Neuronal stem cell (in vitro differentiated cells): Measurements from ENCODE around the gene DLD. TPM values are rescaled to one million over a fixed set of nuclear protein-coding genes. Genes with fewer than 3 reads are reported as not detected.

Source experiments
- DNase-seq: peaks from one replicate; pipeline ENCODE4 v3.0.0-alpha.2; 2013; ENCODE audit warnings: low spot score
- H2AFZ ChIP-seq: one replicate; pipeline ENCODE4 v1.6.1; 2013; ENCODE audit warnings: mild to moderate bottlenecking, low read length, inconsistent platforms
- H2AK5ac ChIP-seq: 2 replicates; pipeline ENCODE4 v1.6.1; 2013; ENCODE audit warnings: low read depth, mild to moderate bottlenecking, inconsistent platforms, low read length, moderate library complexity, mixed read lengths
- H2BK120ac ChIP-seq: 2 replicates; pipeline ENCODE4 v1.6.1; 2013; ENCODE audit warnings: low read depth, mild to moderate bottlenecking, inconsistent platforms, low read length, moderate library complexity, mixed read lengths
- H2BK12ac ChIP-seq: one replicate; pipeline ENCODE4 v1.6.1; 2013; ENCODE audit warnings: low read length, inconsistent platforms
- H2BK15ac ChIP-seq: 2 replicates; pipeline ENCODE4 v1.6.1; 2013; ENCODE audit warnings: mild to moderate bottlenecking, low read length, inconsistent platforms, mixed read lengths
- H2BK5ac ChIP-seq: one replicate; pipeline ENCODE4 v1.6.1; 2013; ENCODE audit warnings: inconsistent platforms, mild to moderate bottlenecking, low read length, moderate library complexity
- H3K14ac ChIP-seq: one replicate; pipeline ENCODE4 v1.6.1; 2013; ENCODE audit warnings: low read length, inconsistent platforms
- H3K18ac ChIP-seq: 2 replicates; pipeline ENCODE4 v1.6.1; 2013; ENCODE audit warnings: low read length, inconsistent platforms
- H3K23ac ChIP-seq: 2 replicates; pipeline ENCODE4 v1.6.1; 2013; ENCODE audit warnings: low read depth, mild to moderate bottlenecking, mixed read lengths, low read length, inconsistent platforms; ENCODE audit not compliant: poor library complexity
- H3K27ac ChIP-seq: replicated peaks from 3 replicates; pipeline ENCODE4 v1.5.1; 2013; ENCODE audit warnings: low read length, inconsistent platforms
- H3K27me3 ChIP-seq, 3 experiments: 2 replicates each; pipeline ENCODE4 v1.6.1; 2013; ENCODE audit warnings: low read length in 3 of 3, mild to moderate bottlenecking in 2 of 3, inconsistent platforms in 1 of 3, low read depth in 1 of 3, mixed read lengths in 1 of 3, moderate library complexity in 1 of 3; ENCODE audit not compliant: control insufficient read depth in 3 of 3, insufficient read depth in 3 of 3
- H3K36me3 ChIP-seq, 2 donors: replicated peaks in 1 of 2; 2 replicates each; pipeline ENCODE4 v1.6.1; 2013; ENCODE audit warnings: low read length in 2 of 2; ENCODE audit not compliant: control insufficient read depth in 2 of 2, insufficient read depth in 2 of 2
- H3K4ac ChIP-seq: 2 replicates; pipeline ENCODE4 v1.6.1; 2013; ENCODE audit warnings: inconsistent platforms, mild to moderate bottlenecking, low read length, moderate library complexity
- H3K4me1 ChIP-seq, 2 donors: 1 replicate in 1 of 2; 2 replicates in 1 of 2; pipeline ENCODE4 v1.6.1; 2013; ENCODE audit warnings: low read length in 2 of 2, low read depth in 1 of 2; ENCODE audit not compliant: control insufficient read depth in 2 of 2, insufficient read depth in 1 of 2
- H3K4me2 ChIP-seq: one replicate; pipeline ENCODE4 v1.6.1; 2013; ENCODE audit warnings: mild to moderate bottlenecking, low read length, inconsistent platforms; ENCODE audit not compliant: insufficient read depth, poor library complexity, severe bottlenecking
- H3K4me3 ChIP-seq, 2 donors: 2 replicates each; pipeline ENCODE4 v1.5.1; 2013; ENCODE audit warnings: low read length in 2 of 2, mild to moderate bottlenecking in 2 of 2, inconsistent platforms in 1 of 2, moderate library complexity in 1 of 2
- H3K79me1 ChIP-seq: one replicate; pipeline ENCODE4 v1.6.1; 2013; ENCODE audit warnings: low read depth, mild to moderate bottlenecking, inconsistent platforms, low read length, moderate library complexity
- H3K9ac ChIP-seq: one replicate; pipeline ENCODE4 v1.6.1; 2013; ENCODE audit warnings: mild to moderate bottlenecking, low read depth, low read length, inconsistent platforms; ENCODE audit not compliant: poor library complexity
- H3K9me3 ChIP-seq, 2 donors: replicated peaks in 1 of 2; 2 replicates each; pipeline versions ENCODE3 to v1.6.1; 2013; ENCODE audit warnings: low read length in 2 of 2, mild to moderate bottlenecking in 2 of 2, inconsistent platforms in 1 of 2, low read depth in 1 of 2, mixed read lengths in 1 of 2, moderate library complexity in 1 of 2; ENCODE audit not compliant: control insufficient read depth in 2 of 2, insufficient read depth in 1 of 2
- H4K8ac ChIP-seq: one replicate; pipeline ENCODE4 v1.6.1; 2013; ENCODE audit warnings: low read depth, mild to moderate bottlenecking, inconsistent platforms, low read length, moderate library complexity
- H4K91ac ChIP-seq: one replicate; pipeline ENCODE4 v1.6.1; 2013; ENCODE audit warnings: low read length, low read depth, mild to moderate bottlenecking, inconsistent platforms; ENCODE audit not compliant: poor library complexity
- WGBS, 2 donors: extraction: QIAGEN DNeasy Blood & Tissue Kit; methylation state at CpG; one replicate each; pipeline ENCODE4 v1.1.7; 2013; ENCODE audit warnings: missing lambda C conversion rate in 2 of 2, mixed read lengths in 1 of 2; ENCODE audit not compliant: insufficient read length in 2 of 2, insufficient replicate concordance in 1 of 2; ENCODE audit errors: extremely low coverage in 2 of 2; 5-methylcytosine and 5-hydroxymethylcytosine counted together
- polyA plus RNA-seq, 2 experiments: library from polyadenylated mRNA; stranded (reverse); fragments of 200-250 nt; gene quantifications; one replicate each; pipeline ENCODE4 v1.2.3, GENCODE V29; 2013

The DLD gene, protein sequence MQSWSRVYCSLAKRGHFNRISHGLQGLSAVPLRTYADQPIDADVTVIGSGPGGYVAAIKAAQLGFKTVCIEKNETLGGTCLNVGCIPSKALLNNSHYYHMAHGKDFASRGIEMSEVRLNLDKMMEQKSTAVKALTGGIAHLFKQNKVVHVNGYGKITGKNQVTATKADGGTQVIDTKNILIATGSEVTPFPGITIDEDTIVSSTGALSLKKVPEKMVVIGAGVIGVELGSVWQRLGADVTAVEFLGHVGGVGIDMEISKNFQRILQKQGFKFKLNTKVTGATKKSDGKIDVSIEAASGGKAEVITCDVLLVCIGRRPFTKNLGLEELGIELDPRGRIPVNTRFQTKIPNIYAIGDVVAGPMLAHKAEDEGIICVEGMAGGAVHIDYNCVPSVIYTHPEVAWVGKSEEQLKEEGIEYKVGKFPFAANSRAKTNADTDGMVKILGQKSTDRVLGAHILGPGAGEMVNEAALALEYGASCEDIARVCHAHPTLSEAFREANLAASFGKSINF
- polyA plus RNA-seq (2013, experiment 1 of 2): 92.1 TPM
- polyA plus RNA-seq (2013, experiment 2 of 2): 90.9 TPM

DNA sequence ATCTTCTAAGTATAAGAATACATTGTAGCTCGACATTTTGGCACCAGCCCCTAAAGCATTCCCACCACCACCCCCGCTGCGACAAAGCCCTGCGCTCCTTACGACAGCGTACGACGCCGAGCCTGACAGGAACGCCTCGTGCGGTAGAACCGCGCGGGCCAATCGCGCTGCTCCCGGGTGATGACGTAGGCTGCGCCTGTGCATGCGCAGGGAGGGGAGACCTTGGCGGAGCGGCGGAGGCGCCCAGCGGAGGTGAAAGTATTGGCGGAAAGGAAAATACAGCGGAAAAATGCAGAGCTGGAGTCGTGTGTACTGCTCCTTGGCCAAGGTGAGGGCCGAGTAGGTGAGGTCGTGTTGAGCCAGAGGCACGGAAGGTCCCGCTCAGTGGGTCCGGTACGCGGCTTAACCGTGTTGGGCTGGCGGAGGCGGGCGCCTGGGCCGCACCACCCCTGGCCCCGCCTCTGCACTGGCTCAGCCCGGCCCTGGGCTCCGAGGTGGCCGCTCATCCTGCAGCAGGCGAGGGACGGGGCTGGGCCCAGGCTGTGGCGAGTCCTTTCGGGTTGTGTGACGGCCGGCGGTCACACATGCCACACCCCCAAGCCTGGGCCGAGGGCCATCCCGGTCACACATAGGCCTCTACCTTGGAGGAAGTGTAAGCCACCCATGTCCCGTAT is at the start of gene DLD:
DLD (plus strand) TSS at position 222 of the 674 bp plus-strand sequence; CDS start at position 290, 68 bp downstream.
- Histone ChIP-seq H3K9me3 (no peaks in the 10 kb centered on the region), H3K23ac (peak within 1 kb of the TSS; percentile 94), H3K36me3 (peaks cover 4 to 35% of the 10 kb centered on the region in 2 donors), H3K9ac (peak within 1 kb of the TSS; percentile 93), H3K79me1 (peaks cover 5% of the 10 kb centered on the region), H3K4me1 (peaks cover 6% of the 10 kb centered on the region in 2 donors), H3K27ac (peak within 1 kb of the TSS; percentile 83), H3K4me3 (peak within 1 kb of the TSS; percentile 60 to 95), H3K4ac (no peak within 1 kb of the TSS), H4K8ac (no peak within 1 kb of the TSS), H2BK15ac (no peak within 1 kb of the TSS), H2BK5ac (peak within 1 kb of the TSS; percentile 27), H2AK5ac (no peak within 1 kb of the TSS), H3K27me3 (no peaks in the 10 kb centered on the region), H2BK120ac (no peak within 1 kb of the TSS), H3K14ac (no peak within 1 kb of the TSS), H2BK12ac (no peak within 1 kb of the TSS), H4K91ac (no peak within 1 kb of the TSS), H3K4me2 (peak within 1 kb of the TSS; percentile 70), H2AFZ (peak within 1 kb of the TSS; percentile 88), H3K18ac (peak within 1 kb of the TSS; percentile 86)
- WGBS, 2 donors: no CpG with 5 or more reads among the region's 55 CpGs
- DNase-seq: peak; percentile 87

DNA sequence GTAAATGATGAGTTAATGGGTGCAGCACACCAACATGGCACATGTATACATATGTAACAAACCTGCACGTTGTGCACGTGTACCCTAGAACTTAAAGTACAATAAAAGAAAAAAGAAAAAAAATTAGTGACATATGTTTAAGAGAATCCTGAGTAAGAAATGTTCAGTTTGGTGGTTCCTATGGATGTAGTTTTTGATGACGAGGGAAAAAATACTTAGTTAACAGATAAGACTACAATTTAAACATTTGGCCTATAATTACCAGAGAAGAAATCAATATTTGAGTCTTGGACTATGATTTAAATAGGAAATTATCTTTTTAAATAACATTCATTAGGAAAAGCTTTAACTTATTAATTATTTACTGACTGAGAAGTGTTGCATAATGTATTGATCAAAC is 48.8 kb upstream of the DLD start:
- Histone ChIP-seq H3K4me2 (no peak overlapping the region), H3K9ac (no peak overlapping the region), H2BK120ac (no peak overlapping the region), H3K27me3 (peaks cover 0 to 2% (median 0%) of the 10 kb centered on the region in 3 experiments), H3K18ac (no peak overlapping the region), H3K4me1 (no peaks in the 10 kb centered on the region), H2BK15ac (no peak overlapping the region), H4K91ac (no peak overlapping the region), H3K36me3 (no peaks in the 10 kb centered on the region), H3K27ac (no peak overlapping the region), H3K4ac (no peak overlapping the region), H3K14ac (no peak overlapping the region), H4K8ac (no peak overlapping the region), H2BK12ac (no peak overlapping the region), H2AK5ac (no peak overlapping the region), H2AFZ (no peak overlapping the region), H3K23ac (no peak overlapping the region), H3K9me3 (no peaks in the 10 kb centered on the region), H3K4me3 (no peak overlapping the region), H2BK5ac (no peak overlapping the region), H3K79me1 (no peaks in the 10 kb centered on the region)
- no peak for DNase-seq
- WGBS, 2 donors: no CpG with 5 or more reads among the region's 3 CpGs

DNA sequence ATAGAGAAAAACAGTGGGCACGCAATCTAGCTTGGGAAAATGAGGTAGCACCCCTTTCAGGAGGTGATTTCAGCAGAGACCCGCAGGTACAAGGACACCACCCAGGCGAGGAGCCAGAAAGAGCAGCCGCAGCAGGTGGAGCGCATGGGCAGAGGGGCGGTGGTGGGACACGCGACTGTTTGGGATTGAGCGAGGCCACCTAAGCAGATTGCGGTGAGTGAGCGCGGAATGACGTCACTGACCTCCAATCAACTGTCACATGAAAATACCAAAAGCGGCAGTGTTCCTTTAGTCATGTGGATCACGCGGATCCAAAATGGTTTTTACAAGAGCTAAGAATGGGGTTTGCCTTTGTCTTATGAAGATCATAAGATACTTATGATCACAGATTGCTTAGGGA is 47.8 kb upstream of the DLD start:
- Histone ChIP-seq H3K36me3 (no peaks in the 10 kb centered on the region), H3K9ac (no peak overlapping the region), H3K4me2 (no peak overlapping the region), H3K23ac (no peak overlapping the region), H2BK5ac (no peak overlapping the region), H4K91ac (no peak overlapping the region), H2AK5ac (no peak overlapping the region), H2BK15ac (no peak overlapping the region), H3K79me1 (no peaks in the 10 kb centered on the region), H3K14ac (no peak overlapping the region), H3K4ac (no peak overlapping the region), H3K4me1 (no peaks in the 10 kb centered on the region), H2BK12ac (no peak overlapping the region), H3K18ac (no peak overlapping the region), H2AFZ (no peak overlapping the region), H3K27ac (no peak overlapping the region), H3K4me3 (no peak overlapping the region), H4K8ac (no peak overlapping the region), H3K9me3 (no peaks in the 10 kb centered on the region), H3K27me3 (peaks cover 0 to 2% (median 0%) of the 10 kb centered on the region in 3 experiments), H2BK120ac (no peak overlapping the region)
- no peak for DNase-seq
- WGBS, 2 donors: no CpG with 5 or more reads among the region's 16 CpGs

DNA sequence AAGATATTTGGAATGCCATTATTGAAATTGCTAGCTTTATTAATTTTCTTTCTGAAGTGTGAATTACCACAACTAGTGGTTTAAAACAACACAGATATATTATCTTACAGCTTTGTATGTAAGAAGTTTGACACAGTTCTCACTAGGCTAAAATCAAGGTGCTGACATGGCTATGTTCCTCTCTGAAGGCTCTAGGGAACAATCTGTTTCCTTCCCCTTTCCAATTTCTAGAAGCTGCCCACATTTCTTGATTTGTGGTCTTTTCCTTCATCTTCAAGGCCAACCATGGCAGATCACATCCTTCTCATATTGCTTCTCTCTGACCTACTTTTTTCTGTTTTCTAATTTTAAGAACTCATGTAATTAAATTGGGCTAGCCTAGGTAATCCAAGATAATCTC is 44.7 kb upstream of the DLD start:
- no peaks in the 10 kb centered on the region for H3K4me1 ChIP-seq
- H3K18ac ChIP-seq: no peak overlapping the region
- no peak overlapping the region for H3K14ac ChIP-seq
- no peaks in the 10 kb centered on the region for H3K36me3 ChIP-seq
- H3K9ac ChIP-seq: no peak overlapping the region
- no peak overlapping the region for H3K23ac ChIP-seq
- H2BK15ac ChIP-seq: no peak overlapping the region
- no peak overlapping the region for H3K4ac ChIP-seq
- no peaks in the 10 kb centered on the region for H3K9me3 ChIP-seq
- H4K91ac ChIP-seq: no peak overlapping the region
- no peaks in the 10 kb centered on the region for H3K79me1 ChIP-seq
- H4K8ac ChIP-seq: no peak overlapping the region
- no peak overlapping the region for H3K4me3 ChIP-seq
- H2BK5ac ChIP-seq: no peak overlapping the region
- no peak overlapping the region for H2BK12ac ChIP-seq
- no peak overlapping the region for H2AFZ ChIP-seq
- DNase-seq: no peak
- H3K27me3 ChIP-seq: no peaks in the 10 kb centered on the region
- no peak overlapping the region for H3K27ac ChIP-seq
- no peak overlapping the region for H2AK5ac ChIP-seq
- H3K4me2 ChIP-seq: no peak overlapping the region
- H2BK120ac ChIP-seq: no peak overlapping the region
